HCT116 (cell line): Measurements from ENCODE around the gene GFY. TPM values are rescaled to one million over a fixed set of nuclear protein-coding genes. Genes with fewer than 3 reads are reported as not detected.

Experiments
- ATAC-seq: fragments of 200-7000 bp; cut with Tn5 transposase; 2 replicates; pipeline ENCODE4 v1.9.1; 2020; ENCODE audit warnings: mild to moderate bottlenecking, moderate library complexity
- BruUV-seq: library from RNA; stranded (reverse); fragments of 400-500 nt; replicated peaks from 2 replicates; lab custom pipeline; 2021; lab: Mats Ljungman, UMichigan
- CTCF ChIA-PET: fragments of 300-600 bp; sonication (Branson Sonifier 250); formaldehyde crosslinking; loops from one replicate; lab custom pipeline; 2021; ENCODE audit warnings: antibody characterized with exemption; lab: Charles Lee
- POLR2A ChIA-PET: fragments of 300-600, 350-600 bp; sonication (Branson Sonifier 250); formaldehyde crosslinking; loops from one replicate; lab custom pipeline; 2021; ENCODE audit warnings: antibody characterized with exemption; lab: Charles Lee
- RAD21 ChIA-PET, 2 experiments: fragments of 300-600 bp; sonication (Branson Sonifier 250); formaldehyde crosslinking; loops; one replicate each; lab custom pipeline; 2023; ENCODE audit warnings: low total read pairs in 2 of 2; ENCODE audit not compliant: uncharacterized antibody in 2 of 2, unreplicated experiment in 2 of 2, low non-redundant PET in 1 of 2; lab: Charles Lee
- DNase-seq: peaks from one replicate; pipeline ENCODE4 v3.0.0-alpha.2; 2010; ENCODE audit warnings: low read depth, low spot score
- H2AFZ ChIP-seq: fragments of 200-600 bp; shearing (Covaris generic), sonication (generic); 2 replicates; pipeline ENCODE4 v1.6.1; 2017; ENCODE audit warnings: low read depth, mixed run types, mixed read lengths, antibody characterized with exemption, low read length; ENCODE audit not compliant: poor library complexity, severe bottlenecking
- H3K27ac ChIP-seq: 2 replicates; pipeline ENCODE4 v1.5.1; 2012; ENCODE audit warnings: low read depth, low read length
- H3K27me3 ChIP-seq: fragments of 200-600 bp; sonication (generic); 2 replicates; pipeline ENCODE4 v1.6.1; 2016; ENCODE audit warnings: mixed run types, low read length, mixed read lengths; ENCODE audit not compliant: insufficient read depth
- H3K36me3 ChIP-seq, 2 experiments: fragments of 200-500 bp in 1 of 2; fragments of 200-600 bp in 1 of 2; sonication (Bioruptor generic) in 1 of 2; sonication (generic) in 1 of 2; 2 replicates each; pipeline versions ENCODE4 v1.5.1 to v1.6.1; 2014 to 2016; ENCODE audit warnings: low read length in 2 of 2, inconsistent platforms in 1 of 2, mixed read lengths in 1 of 2, mixed run types in 1 of 2; ENCODE audit not compliant: insufficient read depth in 2 of 2, control insufficient read depth in 1 of 2
- H3K4me1 ChIP-seq, 2 experiments: fragments of 200-600 bp in 1 of 2; sonication (generic) in 1 of 2; 2 replicates each; pipeline versions ENCODE4 v1.5.1 to v1.6.1; 2012 to 2017; ENCODE audit warnings: low read length in 2 of 2, inconsistent platforms in 1 of 2, mild to moderate bottlenecking in 1 of 2, mixed read lengths in 1 of 2, mixed run types in 1 of 2, moderate library complexity in 1 of 2; ENCODE audit not compliant: insufficient read depth in 2 of 2, control insufficient read depth in 1 of 2
- H3K4me2 ChIP-seq: fragments of 200-600 bp; sonication (generic); 2 replicates; pipeline ENCODE4 v1.6.1; 2017; ENCODE audit warnings: mixed run types, low read length, mixed read lengths
- H3K4me3 ChIP-seq, 2 experiments: fragments of 200-600 bp in 1 of 2; sonication (generic) in 1 of 2; replicated peaks in 1 of 2; 2 replicates each; pipeline ENCODE4 v1.5.1; 2011 to 2016; ENCODE audit warnings: low read length in 2 of 2, control low read depth in 1 of 2, low read depth in 1 of 2, mild to moderate bottlenecking in 1 of 2, mixed read lengths in 1 of 2, mixed run types in 1 of 2
- H3K79me2 ChIP-seq: fragments of 200-600 bp; sonication (generic); 2 replicates; pipeline ENCODE4 v1.6.1; 2017; ENCODE audit warnings: mild to moderate bottlenecking, mixed run types, low read length, moderate library complexity, mixed read lengths; ENCODE audit not compliant: insufficient read depth
- H3K9ac ChIP-seq: fragments of 200-600 bp; sonication (generic); 2 replicates; pipeline ENCODE4 v1.6.1; 2016; ENCODE audit warnings: low read length, mixed read lengths
- H3K9me2 ChIP-seq: fragments of 200-600 bp; sonication (generic), shearing (Covaris generic); 2 replicates; pipeline ENCODE4 v1.6.1; 2017; ENCODE audit warnings: mixed run types, mild to moderate bottlenecking, moderate library complexity; ENCODE audit not compliant: insufficient read depth
- H3K9me3 ChIP-seq, 2 experiments: fragments of 200-500 bp in 1 of 2; fragments of 200-600 bp in 1 of 2; sonication (Bioruptor generic) in 1 of 2; sonication (generic) in 1 of 2; 2 replicates each; pipeline ENCODE4 v1.6.1; 2014 to 2017; ENCODE audit warnings: low read length in 2 of 2, mixed read lengths in 2 of 2, inconsistent platforms in 1 of 2, low read depth in 1 of 2, mild to moderate bottlenecking in 1 of 2, mixed run types in 1 of 2, moderate library complexity in 1 of 2; ENCODE audit not compliant: control insufficient read depth in 1 of 2, insufficient read depth in 1 of 2
- H4K20me1 ChIP-seq: fragments of 200-600 bp; sonication (generic), shearing (Covaris generic); 2 replicates; pipeline ENCODE4 v1.6.1; 2017; ENCODE audit warnings: mixed run types, mild to moderate bottlenecking, moderate library complexity; ENCODE audit not compliant: insufficient read depth
- CEBPB ChIP-seq: IDR thresholded peaks from 2 replicates; pipeline ENCODE4 v1.6.1; 2012; ENCODE audit warnings: low read depth
- ELF1 ChIP-seq: IDR thresholded peaks from 2 replicates; pipeline ENCODE4 v1.6.1; 2012; ENCODE audit warnings: low read depth, borderline replicate concordance
- EZH2phosphoT487 ChIP-seq: fragments of 200-600 bp; IDR thresholded peaks from 2 replicates; pipeline ENCODE4 v1.6.1; 2018; ENCODE audit warnings: antibody characterized with exemption, borderline replicate concordance
- FOSL1 ChIP-seq: IDR thresholded peaks from 2 replicates; pipeline ENCODE4 v1.6.1; 2012; ENCODE audit warnings: low read depth
- JUND ChIP-seq: IDR thresholded peaks from 2 replicates; pipeline ENCODE4 v1.6.1; 2012
- POLR2A ChIP-seq: IDR thresholded peaks from 2 replicates; pipeline ENCODE4 v1.7.0; 2011; ENCODE audit warnings: borderline replicate concordance; ENCODE audit not compliant: insufficient read depth, insufficient read length; ENCODE audit errors: extremely low read depth
- POLR2AphosphoS5 ChIP-seq: IDR thresholded peaks from 2 replicates; pipeline ENCODE4 v1.6.1; 2011; ENCODE audit warnings: mild to moderate bottlenecking, low read depth, low read length, moderate library complexity
- RAD21 ChIP-seq: IDR thresholded peaks from 2 replicates; pipeline ENCODE4 v1.6.1; 2012; ENCODE audit warnings: low read depth, mild to moderate bottlenecking
- SIN3A ChIP-seq: IDR thresholded peaks from 2 replicates; pipeline ENCODE4 v1.6.1; 2012; ENCODE audit warnings: low read depth
- SRF ChIP-seq: IDR thresholded peaks from 2 replicates; pipeline ENCODE4 v1.6.1; 2012; ENCODE audit warnings: low read depth
- TCF7L2 ChIP-seq: IDR thresholded peaks from 2 replicates; pipeline ENCODE4 v1.7.0; 2011; ENCODE audit warnings: borderline replicate concordance, inconsistent platforms; ENCODE audit not compliant: insufficient read depth, insufficient read length; ENCODE audit errors: extremely low read depth
- YY1 ChIP-seq: IDR thresholded peaks from 2 replicates; pipeline ENCODE4 v1.6.1; 2011; ENCODE audit warnings: low read length, low read depth, moderate library complexity, mild to moderate bottlenecking; ENCODE audit not compliant: insufficient replicate concordance; ENCODE audit errors: extremely low read depth
- ZFX ChIP-seq: fragments of 450-650 bp; IDR thresholded peaks from 2 replicates; pipeline ENCODE4 v1.6.1; 2017
- ZNF274 ChIP-seq: fragments of 200-500 bp; sonication (Bioruptor generic); IDR thresholded peaks from 2 replicates; pipeline ENCODE4 v1.6.1; 2014; ENCODE audit warnings: mild to moderate bottlenecking, low read depth, low read length, inconsistent platforms
- intact Hi-C: fragments of 100-400 bp; cut with micrococcal nuclease; formaldehyde crosslinking; loops from 2 replicates; pipeline ENCODE4 v1.10.0; 2022
- total RNA-seq: library from RNA; stranded (reverse); gene quantifications from one replicate; pipeline ENCODE4 v1.2.1, GENCODE V29; 2021; ENCODE audit not compliant: unreplicated experiment
- TF ChIP-seq, protein P1 (sequence below): IDR thresholded peaks from 2 replicates; pipeline ENCODE4 v1.6.1; 2012
- TF ChIP-seq, protein P2 (sequence below): IDR thresholded peaks from 2 replicates; pipeline ENCODE4 v1.6.1; 2011; ENCODE audit warnings: mild to moderate bottlenecking, low read length, moderate library complexity; ENCODE audit not compliant: insufficient replicate concordance; ENCODE audit errors: extremely low read depth
- TF ChIP-seq, protein P3 (sequence below), 3 experiments: fragments of 200-600 bp in 1 of 3; sonication (generic) in 1 of 3; IDR thresholded peaks in 2 of 3; conservative IDR thresholded peaks in 1 of 3; 2 replicates each; pipeline ENCODE4 v1.5.1; 2012 to 2017; ENCODE audit warnings: low read depth in 2 of 3, low read length in 2 of 3, antibody characterized with exemption in 1 of 3, borderline replicate concordance in 1 of 3, control low read depth in 1 of 3, mild to moderate bottlenecking in 1 of 3, mixed read lengths in 1 of 3, mixed run types in 1 of 3, moderate library complexity in 1 of 3; ENCODE audit not compliant: insufficient read depth in 1 of 3
- TF ChIP-seq, protein P4 (sequence below): IDR thresholded peaks from 2 replicates; pipeline ENCODE4 v1.6.1; 2012; ENCODE audit warnings: low read depth
- TF ChIP-seq, protein P5 (sequence below): IDR thresholded peaks from 2 replicates; pipeline ENCODE4 v1.6.1; 2012

The GFY gene
- total RNA-seq, 1 experiment from 2014 or later = 2.6 TPM

DNA sequence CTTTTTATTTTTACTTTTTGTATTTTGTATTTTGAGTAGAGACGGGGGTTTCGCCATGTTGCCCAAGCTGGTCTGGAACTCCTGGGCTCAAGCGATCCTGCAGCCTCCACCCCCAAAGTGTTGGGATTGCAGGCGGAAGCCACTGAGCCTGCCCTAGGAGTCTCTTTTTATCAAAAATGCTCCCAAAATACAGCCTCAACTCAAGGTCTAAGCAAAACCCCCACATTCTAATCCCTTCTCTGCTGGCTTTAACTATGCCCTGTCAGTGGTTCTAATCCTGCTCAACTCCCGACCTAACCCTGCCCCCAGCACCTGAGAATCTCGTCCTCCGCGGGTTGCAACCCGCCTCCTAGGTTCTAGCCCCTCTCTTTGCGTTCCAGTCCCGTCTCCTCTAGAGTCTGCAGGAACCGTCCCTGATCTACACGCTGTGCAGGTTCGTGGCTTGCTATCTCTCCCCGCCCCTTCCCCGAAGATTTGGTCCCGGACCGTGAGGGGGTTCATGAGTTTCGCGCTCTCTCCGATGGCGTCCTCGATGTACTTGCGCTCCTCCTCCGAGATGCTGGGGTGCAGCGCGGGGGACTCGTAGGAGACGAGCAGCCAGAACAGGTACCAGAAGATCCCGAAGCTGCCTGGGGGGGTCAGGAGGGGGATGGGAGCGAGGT is 8.2 kb downstream of the GFY start:
- intact Hi-C loops = no loop called here
- Histone ChIP-seq H3K9me2 (no peaks in the 10 kb centered on the region), H3K4me2 (no peak overlapping the region), H3K36me3 (no peaks in the 10 kb centered on the region), H4K20me1 (no peaks in the 10 kb centered on the region), H3K27me3 (peaks cover 10% of the 10 kb centered on the region), H3K9ac (no peak overlapping the region), H2AFZ (no peak overlapping the region), H3K27ac (no peak overlapping the region), H3K79me2 (no peaks in the 10 kb centered on the region), H3K9me3 (no peaks in the 10 kb centered on the region), H3K4me1 (peaks cover 3 to 6% of the 10 kb centered on the region in 2 experiments; a peak in 3 of 4 replicates), H3K4me3 (no peak overlapping the region)
- ATAC-seq = no peak
- no peak for DNase-seq
- ChIA-PET RAD21 (no interaction called here), CTCF (no interaction called here), POLR2A (no interaction called here)
- TF ChIP-seq POLR2A (no peak), ELF1 (no peak), ZNF274 (no peak), CEBPB (no peak), YY1 (no peak), SIN3A (no peak), RAD21 (no peak), JUND (no peak), ZFX (no peak), POLR2AphosphoS5 (no peak), FOSL1 (no peak), SRF (no peak), EZH2phosphoT487 (no peak), TCF7L2 (no peak)
- TF ChIP-seq, protein P1, sequence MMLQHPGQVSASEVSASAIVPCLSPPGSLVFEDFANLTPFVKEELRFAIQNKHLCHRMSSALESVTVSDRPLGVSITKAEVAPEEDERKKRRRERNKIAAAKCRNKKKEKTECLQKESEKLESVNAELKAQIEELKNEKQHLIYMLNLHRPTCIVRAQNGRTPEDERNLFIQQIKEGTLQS = no peak
- TF ChIP-seq, protein P2, sequence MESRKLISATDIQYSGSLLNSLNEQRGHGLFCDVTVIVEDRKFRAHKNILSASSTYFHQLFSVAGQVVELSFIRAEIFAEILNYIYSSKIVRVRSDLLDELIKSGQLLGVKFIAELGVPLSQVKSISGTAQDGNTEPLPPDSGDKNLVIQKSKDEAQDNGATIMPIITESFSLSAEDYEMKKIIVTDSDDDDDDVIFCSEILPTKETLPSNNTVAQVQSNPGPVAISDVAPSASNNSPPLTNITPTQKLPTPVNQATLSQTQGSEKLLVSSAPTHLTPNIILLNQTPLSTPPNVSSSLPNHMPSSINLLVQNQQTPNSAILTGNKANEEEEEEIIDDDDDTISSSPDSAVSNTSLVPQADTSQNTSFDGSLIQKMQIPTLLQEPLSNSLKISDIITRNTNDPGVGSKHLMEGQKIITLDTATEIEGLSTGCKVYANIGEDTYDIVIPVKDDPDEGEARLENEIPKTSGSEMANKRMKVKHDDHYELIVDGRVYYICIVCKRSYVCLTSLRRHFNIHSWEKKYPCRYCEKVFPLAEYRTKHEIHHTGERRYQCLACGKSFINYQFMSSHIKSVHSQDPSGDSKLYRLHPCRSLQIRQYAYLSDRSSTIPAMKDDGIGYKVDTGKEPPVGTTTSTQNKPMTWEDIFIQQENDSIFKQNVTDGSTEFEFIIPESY = no peak
- TF ChIP-seq, protein P3, sequence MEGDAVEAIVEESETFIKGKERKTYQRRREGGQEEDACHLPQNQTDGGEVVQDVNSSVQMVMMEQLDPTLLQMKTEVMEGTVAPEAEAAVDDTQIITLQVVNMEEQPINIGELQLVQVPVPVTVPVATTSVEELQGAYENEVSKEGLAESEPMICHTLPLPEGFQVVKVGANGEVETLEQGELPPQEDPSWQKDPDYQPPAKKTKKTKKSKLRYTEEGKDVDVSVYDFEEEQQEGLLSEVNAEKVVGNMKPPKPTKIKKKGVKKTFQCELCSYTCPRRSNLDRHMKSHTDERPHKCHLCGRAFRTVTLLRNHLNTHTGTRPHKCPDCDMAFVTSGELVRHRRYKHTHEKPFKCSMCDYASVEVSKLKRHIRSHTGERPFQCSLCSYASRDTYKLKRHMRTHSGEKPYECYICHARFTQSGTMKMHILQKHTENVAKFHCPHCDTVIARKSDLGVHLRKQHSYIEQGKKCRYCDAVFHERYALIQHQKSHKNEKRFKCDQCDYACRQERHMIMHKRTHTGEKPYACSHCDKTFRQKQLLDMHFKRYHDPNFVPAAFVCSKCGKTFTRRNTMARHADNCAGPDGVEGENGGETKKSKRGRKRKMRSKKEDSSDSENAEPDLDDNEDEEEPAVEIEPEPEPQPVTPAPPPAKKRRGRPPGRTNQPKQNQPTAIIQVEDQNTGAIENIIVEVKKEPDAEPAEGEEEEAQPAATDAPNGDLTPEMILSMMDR (IDR thresholded peaks at IDR 0.05 in 2 of 3, conservative IDR thresholded peaks at IDR 0.05 in 1 of 3; ENCODE audit: borderline replicate concordance in 1 of 3, insufficient read depth in 1 of 3, low read depth in 2 of 3, low read length in 2 of 3) = no peak
- TF ChIP-seq, protein P4, sequence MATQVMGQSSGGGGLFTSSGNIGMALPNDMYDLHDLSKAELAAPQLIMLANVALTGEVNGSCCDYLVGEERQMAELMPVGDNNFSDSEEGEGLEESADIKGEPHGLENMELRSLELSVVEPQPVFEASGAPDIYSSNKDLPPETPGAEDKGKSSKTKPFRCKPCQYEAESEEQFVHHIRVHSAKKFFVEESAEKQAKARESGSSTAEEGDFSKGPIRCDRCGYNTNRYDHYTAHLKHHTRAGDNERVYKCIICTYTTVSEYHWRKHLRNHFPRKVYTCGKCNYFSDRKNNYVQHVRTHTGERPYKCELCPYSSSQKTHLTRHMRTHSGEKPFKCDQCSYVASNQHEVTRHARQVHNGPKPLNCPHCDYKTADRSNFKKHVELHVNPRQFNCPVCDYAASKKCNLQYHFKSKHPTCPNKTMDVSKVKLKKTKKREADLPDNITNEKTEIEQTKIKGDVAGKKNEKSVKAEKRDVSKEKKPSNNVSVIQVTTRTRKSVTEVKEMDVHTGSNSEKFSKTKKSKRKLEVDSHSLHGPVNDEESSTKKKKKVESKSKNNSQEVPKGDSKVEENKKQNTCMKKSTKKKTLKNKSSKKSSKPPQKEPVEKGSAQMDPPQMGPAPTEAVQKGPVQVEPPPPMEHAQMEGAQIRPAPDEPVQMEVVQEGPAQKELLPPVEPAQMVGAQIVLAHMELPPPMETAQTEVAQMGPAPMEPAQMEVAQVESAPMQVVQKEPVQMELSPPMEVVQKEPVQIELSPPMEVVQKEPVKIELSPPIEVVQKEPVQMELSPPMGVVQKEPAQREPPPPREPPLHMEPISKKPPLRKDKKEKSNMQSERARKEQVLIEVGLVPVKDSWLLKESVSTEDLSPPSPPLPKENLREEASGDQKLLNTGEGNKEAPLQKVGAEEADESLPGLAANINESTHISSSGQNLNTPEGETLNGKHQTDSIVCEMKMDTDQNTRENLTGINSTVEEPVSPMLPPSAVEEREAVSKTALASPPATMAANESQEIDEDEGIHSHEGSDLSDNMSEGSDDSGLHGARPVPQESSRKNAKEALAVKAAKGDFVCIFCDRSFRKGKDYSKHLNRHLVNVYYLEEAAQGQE = no peak
- TF ChIP-seq, protein P5, sequence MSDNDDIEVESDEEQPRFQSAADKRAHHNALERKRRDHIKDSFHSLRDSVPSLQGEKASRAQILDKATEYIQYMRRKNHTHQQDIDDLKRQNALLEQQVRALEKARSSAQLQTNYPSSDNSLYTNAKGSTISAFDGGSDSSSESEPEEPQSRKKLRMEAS = no peak
- no TSS peak for BruUV-seq
